HCT116 (cell line): ENCODE results near the gene CACNA2D3. TPM values are rescaled to one million over a fixed set of nuclear protein-coding genes. Genes with fewer than 3 reads are reported as not detected.

ENCODE experiments used
- ATAC-seq: fragments of 200-7000 bp; cut with Tn5 transposase; 2 replicates; pipeline ENCODE4 v1.9.1; 2020; ENCODE audit warnings: mild to moderate bottlenecking, moderate library complexity
- BruUV-seq: library from RNA; stranded (reverse); fragments of 400-500 nt; replicated peaks from 2 replicates; lab custom pipeline; 2021; lab: Mats Ljungman, UMichigan
- CTCF ChIA-PET: fragments of 300-600 bp; sonication (Branson Sonifier 250); formaldehyde crosslinking; loops from one replicate; lab custom pipeline; 2021; ENCODE audit warnings: antibody characterized with exemption; lab: Charles Lee
- POLR2A ChIA-PET: fragments of 300-600, 350-600 bp; sonication (Branson Sonifier 250); formaldehyde crosslinking; loops from one replicate; lab custom pipeline; 2021; ENCODE audit warnings: antibody characterized with exemption; lab: Charles Lee
- RAD21 ChIA-PET, 2 experiments: fragments of 300-600 bp; sonication (Branson Sonifier 250); formaldehyde crosslinking; loops; one replicate each; lab custom pipeline; 2023; ENCODE audit warnings: low total read pairs in 2 of 2; ENCODE audit not compliant: uncharacterized antibody in 2 of 2, unreplicated experiment in 2 of 2, low non-redundant PET in 1 of 2; lab: Charles Lee
- DNase-seq: peaks from one replicate; pipeline ENCODE4 v3.0.0-alpha.2; 2010; ENCODE audit warnings: low read depth, low spot score
- H2AFZ ChIP-seq: fragments of 200-600 bp; shearing (Covaris generic), sonication (generic); 2 replicates; pipeline ENCODE4 v1.6.1; 2017; ENCODE audit warnings: low read depth, mixed run types, mixed read lengths, antibody characterized with exemption, low read length; ENCODE audit not compliant: poor library complexity, severe bottlenecking
- H3K27ac ChIP-seq: 2 replicates; pipeline ENCODE4 v1.5.1; 2012; ENCODE audit warnings: low read depth, low read length
- H3K27me3 ChIP-seq: fragments of 200-600 bp; sonication (generic); 2 replicates; pipeline ENCODE4 v1.6.1; 2016; ENCODE audit warnings: mixed run types, low read length, mixed read lengths; ENCODE audit not compliant: insufficient read depth
- H3K36me3 ChIP-seq, 2 experiments: fragments of 200-500 bp in 1 of 2; fragments of 200-600 bp in 1 of 2; sonication (Bioruptor generic) in 1 of 2; sonication (generic) in 1 of 2; 2 replicates each; pipeline versions ENCODE4 v1.5.1 to v1.6.1; 2014 to 2016; ENCODE audit warnings: low read length in 2 of 2, inconsistent platforms in 1 of 2, mixed read lengths in 1 of 2, mixed run types in 1 of 2; ENCODE audit not compliant: insufficient read depth in 2 of 2, control insufficient read depth in 1 of 2
- H3K4me1 ChIP-seq, 2 experiments: fragments of 200-600 bp in 1 of 2; sonication (generic) in 1 of 2; 2 replicates each; pipeline versions ENCODE4 v1.5.1 to v1.6.1; 2012 to 2017; ENCODE audit warnings: low read length in 2 of 2, inconsistent platforms in 1 of 2, mild to moderate bottlenecking in 1 of 2, mixed read lengths in 1 of 2, mixed run types in 1 of 2, moderate library complexity in 1 of 2; ENCODE audit not compliant: insufficient read depth in 2 of 2, control insufficient read depth in 1 of 2
- H3K4me2 ChIP-seq: fragments of 200-600 bp; sonication (generic); 2 replicates; pipeline ENCODE4 v1.6.1; 2017; ENCODE audit warnings: mixed run types, low read length, mixed read lengths
- H3K4me3 ChIP-seq, 2 experiments: fragments of 200-600 bp in 1 of 2; sonication (generic) in 1 of 2; replicated peaks in 1 of 2; 2 replicates each; pipeline ENCODE4 v1.5.1; 2011 to 2016; ENCODE audit warnings: low read length in 2 of 2, control low read depth in 1 of 2, low read depth in 1 of 2, mild to moderate bottlenecking in 1 of 2, mixed read lengths in 1 of 2, mixed run types in 1 of 2
- H3K79me2 ChIP-seq: fragments of 200-600 bp; sonication (generic); 2 replicates; pipeline ENCODE4 v1.6.1; 2017; ENCODE audit warnings: mild to moderate bottlenecking, mixed run types, low read length, moderate library complexity, mixed read lengths; ENCODE audit not compliant: insufficient read depth
- H3K9ac ChIP-seq: fragments of 200-600 bp; sonication (generic); 2 replicates; pipeline ENCODE4 v1.6.1; 2016; ENCODE audit warnings: low read length, mixed read lengths
- H3K9me2 ChIP-seq: fragments of 200-600 bp; sonication (generic), shearing (Covaris generic); 2 replicates; pipeline ENCODE4 v1.6.1; 2017; ENCODE audit warnings: mixed run types, mild to moderate bottlenecking, moderate library complexity; ENCODE audit not compliant: insufficient read depth
- H3K9me3 ChIP-seq, 2 experiments: fragments of 200-500 bp in 1 of 2; fragments of 200-600 bp in 1 of 2; sonication (Bioruptor generic) in 1 of 2; sonication (generic) in 1 of 2; 2 replicates each; pipeline ENCODE4 v1.6.1; 2014 to 2017; ENCODE audit warnings: low read length in 2 of 2, mixed read lengths in 2 of 2, inconsistent platforms in 1 of 2, low read depth in 1 of 2, mild to moderate bottlenecking in 1 of 2, mixed run types in 1 of 2, moderate library complexity in 1 of 2; ENCODE audit not compliant: control insufficient read depth in 1 of 2, insufficient read depth in 1 of 2
- H4K20me1 ChIP-seq: fragments of 200-600 bp; sonication (generic), shearing (Covaris generic); 2 replicates; pipeline ENCODE4 v1.6.1; 2017; ENCODE audit warnings: mixed run types, mild to moderate bottlenecking, moderate library complexity; ENCODE audit not compliant: insufficient read depth
- CEBPB ChIP-seq: IDR thresholded peaks from 2 replicates; pipeline ENCODE4 v1.6.1; 2012; ENCODE audit warnings: low read depth
- EGR1 ChIP-seq: IDR thresholded peaks from 2 replicates; pipeline ENCODE4 v1.6.1; 2012; ENCODE audit warnings: low read depth
- ELF1 ChIP-seq: IDR thresholded peaks from 2 replicates; pipeline ENCODE4 v1.6.1; 2012; ENCODE audit warnings: low read depth, borderline replicate concordance
- EZH2phosphoT487 ChIP-seq: fragments of 200-600 bp; IDR thresholded peaks from 2 replicates; pipeline ENCODE4 v1.6.1; 2018; ENCODE audit warnings: antibody characterized with exemption, borderline replicate concordance
- JUND ChIP-seq: IDR thresholded peaks from 2 replicates; pipeline ENCODE4 v1.6.1; 2012
- POLR2AphosphoS5 ChIP-seq: IDR thresholded peaks from 2 replicates; pipeline ENCODE4 v1.6.1; 2011; ENCODE audit warnings: mild to moderate bottlenecking, low read depth, low read length, moderate library complexity
- SIN3A ChIP-seq: IDR thresholded peaks from 2 replicates; pipeline ENCODE4 v1.6.1; 2012; ENCODE audit warnings: low read depth
- SP1 ChIP-seq: IDR thresholded peaks from 2 replicates; pipeline ENCODE4 v1.6.1; 2012; ENCODE audit warnings: low read depth
- SRF ChIP-seq: IDR thresholded peaks from 2 replicates; pipeline ENCODE4 v1.6.1; 2012; ENCODE audit warnings: low read depth
- TCF7L2 ChIP-seq: IDR thresholded peaks from 2 replicates; pipeline ENCODE4 v1.7.0; 2011; ENCODE audit warnings: borderline replicate concordance, inconsistent platforms; ENCODE audit not compliant: insufficient read depth, insufficient read length; ENCODE audit errors: extremely low read depth
- YY1 ChIP-seq: IDR thresholded peaks from 2 replicates; pipeline ENCODE4 v1.6.1; 2011; ENCODE audit warnings: low read length, low read depth, moderate library complexity, mild to moderate bottlenecking; ENCODE audit not compliant: insufficient replicate concordance; ENCODE audit errors: extremely low read depth
- intact Hi-C: fragments of 100-400 bp; cut with micrococcal nuclease; formaldehyde crosslinking; loops from 2 replicates; pipeline ENCODE4 v1.10.0; 2022
- total RNA-seq: library from RNA; stranded (reverse); gene quantifications from one replicate; pipeline ENCODE4 v1.2.1, GENCODE V29; 2021; ENCODE audit not compliant: unreplicated experiment
- TF ChIP-seq, protein P1 (sequence below): IDR thresholded peaks from 2 replicates; pipeline ENCODE4 v1.6.1; 2011; ENCODE audit warnings: mild to moderate bottlenecking, low read length, moderate library complexity; ENCODE audit not compliant: insufficient replicate concordance; ENCODE audit errors: extremely low read depth
- TF ChIP-seq, protein P2 (sequence below): IDR thresholded peaks from 2 replicates; pipeline ENCODE4 v1.6.1; 2012
- TF ChIP-seq, protein P3 (sequence below), 3 experiments: fragments of 200-600 bp in 1 of 3; sonication (generic) in 1 of 3; IDR thresholded peaks in 2 of 3; conservative IDR thresholded peaks in 1 of 3; 2 replicates each; pipeline ENCODE4 v1.5.1; 2012 to 2017; ENCODE audit warnings: low read depth in 2 of 3, low read length in 2 of 3, antibody characterized with exemption in 1 of 3, borderline replicate concordance in 1 of 3, control low read depth in 1 of 3, mild to moderate bottlenecking in 1 of 3, mixed read lengths in 1 of 3, mixed run types in 1 of 3, moderate library complexity in 1 of 3; ENCODE audit not compliant: insufficient read depth in 1 of 3

Gene CACNA2D3
- total RNA-seq, 1 experiment from 2014 or later = 0.20 TPM

DNA sequence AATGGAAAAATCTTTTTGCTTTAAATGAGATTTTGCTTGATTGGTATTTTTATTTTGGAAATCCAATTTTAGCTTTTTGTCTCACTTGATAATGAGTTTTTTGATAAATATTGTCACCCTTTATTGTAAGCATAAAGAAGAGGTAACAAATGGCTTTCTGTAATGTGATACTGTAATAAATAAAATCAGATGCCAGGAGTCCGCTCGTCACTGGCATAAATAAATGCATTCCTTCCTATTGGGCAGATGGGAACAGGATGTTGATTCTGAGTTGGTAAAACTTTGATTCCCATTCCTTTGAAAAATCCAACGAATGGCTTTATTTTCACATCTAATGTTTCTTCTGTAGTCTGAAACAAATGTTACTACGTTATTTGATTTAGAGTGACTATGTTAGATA, 59.9 kb downstream of the CACNA2D3 start:
- no peak for ATAC-seq
- no TSS peak for BruUV-seq
- no peak overlapping the region for H3K27ac ChIP-seq
- no peak overlapping the region for H2AFZ ChIP-seq
- no peak overlapping the region for H3K4me3 ChIP-seq
- H4K20me1 ChIP-seq = no peaks in the 10 kb centered on the region; the same call in 1 of the 2 replicates
- CTCF ChIA-PET = no interaction called here
- POLR2A ChIA-PET = no interaction called here
- no peaks in the 10 kb centered on the region for H3K9me2 ChIP-seq
- peaks cover 46% of the 10 kb centered on the region for H3K27me3 ChIP-seq
- no peak for DNase-seq
- no peaks in the 10 kb centered on the region for H3K4me1 ChIP-seq
- no peaks in the 10 kb centered on the region for H3K79me2 ChIP-seq
- no peak overlapping the region for H3K9ac ChIP-seq
- intact Hi-C loops = no loop called here
- H3K9me3 ChIP-seq = no peaks in the 10 kb centered on the region
- TF ChIP-seq POLR2AphosphoS5 = no peak
- TF ChIP-seq SRF = no peak
- no peak for TF ChIP-seq SIN3A
- TF ChIP-seq SP1 = no peak
- TF ChIP-seq EGR1 = no peak
- no peak for TF ChIP-seq JUND
- no peak for TF ChIP-seq ELF1
- no peak for TF ChIP-seq EZH2phosphoT487
- H3K36me3 ChIP-seq = no peaks in the 10 kb centered on the region
- no peak overlapping the region for H3K4me2 ChIP-seq
- RAD21 ChIA-PET = no interaction called here

DNA sequence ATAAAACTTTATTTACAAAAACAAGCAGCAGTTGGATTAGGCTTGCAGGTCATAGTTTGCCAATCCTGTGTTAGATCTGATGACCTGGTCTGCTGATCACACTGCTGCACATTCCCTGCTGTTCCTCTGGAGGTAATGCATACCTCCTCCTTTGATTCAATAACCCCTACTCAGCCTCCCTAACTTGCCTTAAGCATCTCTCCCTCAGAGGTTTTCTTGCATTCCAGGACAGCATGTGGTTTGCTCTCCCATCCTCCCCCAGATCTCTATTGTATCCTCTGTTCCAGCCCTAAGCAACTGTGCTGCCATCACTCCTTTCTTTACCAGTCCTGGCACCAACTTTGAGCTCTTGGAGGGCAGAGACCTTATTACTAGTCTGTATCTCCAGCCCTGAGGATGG, 63.4 kb downstream of the CACNA2D3 start:
- H3K4me2 ChIP-seq = no peak overlapping the region
- no TSS peak for BruUV-seq
- ChIA-PET POLR2A (no interaction called here), RAD21 (no interaction called here), CTCF (no interaction called here)
- H3K27me3 ChIP-seq = peaks cover 19% of the 10 kb centered on the region
- H3K27ac ChIP-seq = no peak overlapping the region
- no peak for ATAC-seq
- intact Hi-C loops = no loop called here
- H4K20me1 ChIP-seq = no peaks in the 10 kb centered on the region
- no peaks in the 10 kb centered on the region for H3K79me2 ChIP-seq
- H3K4me1 ChIP-seq = no peaks in the 10 kb centered on the region
- no peak for DNase-seq
- no peak overlapping the region for H3K9ac ChIP-seq
- no peak overlapping the region for H2AFZ ChIP-seq
- H3K4me3 ChIP-seq = no peak overlapping the region
- no peaks in the 10 kb centered on the region for H3K9me3 ChIP-seq
- H3K9me2 ChIP-seq = no peaks in the 10 kb centered on the region
- H3K36me3 ChIP-seq = no peaks in the 10 kb centered on the region
- TF ChIP-seq TCF7L2 = no peak
- no peak for TF ChIP-seq EGR1
- no peak for TF ChIP-seq YY1
- TF ChIP-seq JUND = no peak
- TF ChIP-seq CEBPB = no peak
- TF ChIP-seq, protein P1, sequence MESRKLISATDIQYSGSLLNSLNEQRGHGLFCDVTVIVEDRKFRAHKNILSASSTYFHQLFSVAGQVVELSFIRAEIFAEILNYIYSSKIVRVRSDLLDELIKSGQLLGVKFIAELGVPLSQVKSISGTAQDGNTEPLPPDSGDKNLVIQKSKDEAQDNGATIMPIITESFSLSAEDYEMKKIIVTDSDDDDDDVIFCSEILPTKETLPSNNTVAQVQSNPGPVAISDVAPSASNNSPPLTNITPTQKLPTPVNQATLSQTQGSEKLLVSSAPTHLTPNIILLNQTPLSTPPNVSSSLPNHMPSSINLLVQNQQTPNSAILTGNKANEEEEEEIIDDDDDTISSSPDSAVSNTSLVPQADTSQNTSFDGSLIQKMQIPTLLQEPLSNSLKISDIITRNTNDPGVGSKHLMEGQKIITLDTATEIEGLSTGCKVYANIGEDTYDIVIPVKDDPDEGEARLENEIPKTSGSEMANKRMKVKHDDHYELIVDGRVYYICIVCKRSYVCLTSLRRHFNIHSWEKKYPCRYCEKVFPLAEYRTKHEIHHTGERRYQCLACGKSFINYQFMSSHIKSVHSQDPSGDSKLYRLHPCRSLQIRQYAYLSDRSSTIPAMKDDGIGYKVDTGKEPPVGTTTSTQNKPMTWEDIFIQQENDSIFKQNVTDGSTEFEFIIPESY = no peak
- TF ChIP-seq SP1 = no peak
- TF ChIP-seq ELF1 = no peak
- TF ChIP-seq, protein P2, sequence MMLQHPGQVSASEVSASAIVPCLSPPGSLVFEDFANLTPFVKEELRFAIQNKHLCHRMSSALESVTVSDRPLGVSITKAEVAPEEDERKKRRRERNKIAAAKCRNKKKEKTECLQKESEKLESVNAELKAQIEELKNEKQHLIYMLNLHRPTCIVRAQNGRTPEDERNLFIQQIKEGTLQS = no peak
- TF ChIP-seq, protein P3, sequence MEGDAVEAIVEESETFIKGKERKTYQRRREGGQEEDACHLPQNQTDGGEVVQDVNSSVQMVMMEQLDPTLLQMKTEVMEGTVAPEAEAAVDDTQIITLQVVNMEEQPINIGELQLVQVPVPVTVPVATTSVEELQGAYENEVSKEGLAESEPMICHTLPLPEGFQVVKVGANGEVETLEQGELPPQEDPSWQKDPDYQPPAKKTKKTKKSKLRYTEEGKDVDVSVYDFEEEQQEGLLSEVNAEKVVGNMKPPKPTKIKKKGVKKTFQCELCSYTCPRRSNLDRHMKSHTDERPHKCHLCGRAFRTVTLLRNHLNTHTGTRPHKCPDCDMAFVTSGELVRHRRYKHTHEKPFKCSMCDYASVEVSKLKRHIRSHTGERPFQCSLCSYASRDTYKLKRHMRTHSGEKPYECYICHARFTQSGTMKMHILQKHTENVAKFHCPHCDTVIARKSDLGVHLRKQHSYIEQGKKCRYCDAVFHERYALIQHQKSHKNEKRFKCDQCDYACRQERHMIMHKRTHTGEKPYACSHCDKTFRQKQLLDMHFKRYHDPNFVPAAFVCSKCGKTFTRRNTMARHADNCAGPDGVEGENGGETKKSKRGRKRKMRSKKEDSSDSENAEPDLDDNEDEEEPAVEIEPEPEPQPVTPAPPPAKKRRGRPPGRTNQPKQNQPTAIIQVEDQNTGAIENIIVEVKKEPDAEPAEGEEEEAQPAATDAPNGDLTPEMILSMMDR (IDR thresholded peaks at IDR 0.05 in 2 of 3, conservative IDR thresholded peaks at IDR 0.05 in 1 of 3; ENCODE audit: borderline replicate concordance in 1 of 3, insufficient read depth in 1 of 3, low read depth in 2 of 3, low read length in 2 of 3) = no peak
